ENCODE data around the gene TYW3. TPM values are rescaled to one million over a fixed set of nuclear protein-coding genes. Genes with fewer than 3 reads are reported as not detected.

Gene TYW3
- total RNA-seq, 2 experiments from 2014 or later: 8.3 to 29.1 TPM

DNA sequence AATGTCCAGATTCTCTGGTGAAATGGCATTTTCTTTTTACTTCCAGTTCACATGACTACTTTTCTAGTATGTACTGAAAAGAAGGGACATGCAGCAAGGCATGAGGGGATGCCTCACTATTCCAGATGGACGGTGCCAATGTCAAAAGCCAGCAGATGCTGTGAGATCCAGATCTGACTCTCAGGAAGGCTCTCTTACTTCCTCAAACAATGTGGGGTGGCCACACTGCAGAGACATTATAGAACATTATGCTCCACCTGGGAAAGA is 17.8 kb upstream of the TYW3 start:
- no peak overlapping the region for H2AFZ ChIP-seq (ENCODE audit: low read length)
- intact Hi-C loops (cut with micrococcal nuclease; ENCODE audit: unreplicated experiment): no loop called here
- no peak overlapping the region for H3K4me2 ChIP-seq (ENCODE audit: low read length)
- H3K9me3 ChIP-seq (ENCODE audit: low read length): no peaks in the 10 kb centered on the region
- POLR2A ChIA-PET: interaction anchor here (0.6 to 1.5 kb wide), 3 partner anchors 10 to 393 kb away, joined by 5 read pairs; partner anchors contain the start of genes CRYZ and TYW3
- H3K4me1 ChIP-seq (ENCODE audit: insufficient read depth, low read length, poor library complexity, severe bottlenecking): no peaks in the 10 kb centered on the region
- CTCF ChIA-PET (ENCODE audit: unreplicated experiment): no interaction called here
- no peak overlapping the region for H3K27ac ChIP-seq (ENCODE audit: low read depth, low read length, poor library complexity, severe bottlenecking)
- H3K9me2 ChIP-seq (ENCODE audit: insufficient read depth, low read length): no peaks in the 10 kb centered on the region
- no peak for DNase-seq (ENCODE audit: low spot score)
- H3K79me2 ChIP-seq (ENCODE audit: insufficient read depth, low read depth, low read length): no peaks in the 10 kb centered on the region
- BruUV-seq (replicated peaks): no TSS peak
- H4K20me1 ChIP-seq (ENCODE audit: insufficient read depth, low read length): no peaks in the 10 kb centered on the region
- H3K4me3 ChIP-seq (ENCODE audit: low read depth, low read length, poor library complexity, severe bottlenecking): no peak overlapping the region
- H3K36me3 ChIP-seq (ENCODE audit: insufficient read depth, low read length): peaks cover 74% of the 10 kb centered on the region
- TF ChIP-seq, protein P1, sequence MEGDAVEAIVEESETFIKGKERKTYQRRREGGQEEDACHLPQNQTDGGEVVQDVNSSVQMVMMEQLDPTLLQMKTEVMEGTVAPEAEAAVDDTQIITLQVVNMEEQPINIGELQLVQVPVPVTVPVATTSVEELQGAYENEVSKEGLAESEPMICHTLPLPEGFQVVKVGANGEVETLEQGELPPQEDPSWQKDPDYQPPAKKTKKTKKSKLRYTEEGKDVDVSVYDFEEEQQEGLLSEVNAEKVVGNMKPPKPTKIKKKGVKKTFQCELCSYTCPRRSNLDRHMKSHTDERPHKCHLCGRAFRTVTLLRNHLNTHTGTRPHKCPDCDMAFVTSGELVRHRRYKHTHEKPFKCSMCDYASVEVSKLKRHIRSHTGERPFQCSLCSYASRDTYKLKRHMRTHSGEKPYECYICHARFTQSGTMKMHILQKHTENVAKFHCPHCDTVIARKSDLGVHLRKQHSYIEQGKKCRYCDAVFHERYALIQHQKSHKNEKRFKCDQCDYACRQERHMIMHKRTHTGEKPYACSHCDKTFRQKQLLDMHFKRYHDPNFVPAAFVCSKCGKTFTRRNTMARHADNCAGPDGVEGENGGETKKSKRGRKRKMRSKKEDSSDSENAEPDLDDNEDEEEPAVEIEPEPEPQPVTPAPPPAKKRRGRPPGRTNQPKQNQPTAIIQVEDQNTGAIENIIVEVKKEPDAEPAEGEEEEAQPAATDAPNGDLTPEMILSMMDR (conservative IDR thresholded peaks at IDR 0.05; ENCODE audit: low read length): no peak
- no peak for TF ChIP-seq EZH2phosphoT487 (IDR thresholded peaks at IDR 0.05; ENCODE audit: borderline replicate concordance, low read depth, low read length)

DNA sequence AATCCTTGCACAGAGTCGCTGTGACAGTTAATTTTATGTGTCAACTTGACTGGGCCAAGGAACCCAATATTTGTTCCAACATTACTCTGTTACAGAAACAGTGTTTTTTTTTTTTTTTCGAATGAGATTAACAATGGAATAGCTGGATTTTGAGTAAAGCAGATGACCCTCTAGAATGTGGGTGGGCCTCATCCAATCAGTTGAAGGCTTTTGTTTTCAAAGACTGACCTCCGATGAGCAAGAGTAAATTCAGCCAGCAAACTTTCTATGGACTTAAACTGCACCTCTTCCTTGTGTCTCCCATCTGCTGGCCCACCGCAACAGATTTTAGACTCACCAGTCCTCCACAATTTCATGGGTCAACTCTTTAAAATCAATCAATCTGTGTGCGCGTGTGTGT is 17.1 kb upstream of the TYW3 start:
- no peaks in the 10 kb centered on the region for H4K20me1 ChIP-seq (ENCODE audit: insufficient read depth, low read length)
- CTCF ChIA-PET (ENCODE audit: unreplicated experiment): interaction anchor here (0.6 kb wide), 1 partner anchor 10 kb away, joined by 3 read pairs; no protein-coding TSS in a partner anchor
- H3K9me3 ChIP-seq (ENCODE audit: low read length): no peaks in the 10 kb centered on the region
- peaks cover 77% of the 10 kb centered on the region for H3K36me3 ChIP-seq (ENCODE audit: insufficient read depth, low read length)
- no peaks in the 10 kb centered on the region for H3K9me2 ChIP-seq (ENCODE audit: insufficient read depth, low read length)
- BruUV-seq (replicated peaks): no TSS peak
- intact Hi-C loops (cut with micrococcal nuclease; ENCODE audit: unreplicated experiment): no loop called here
- no peaks in the 10 kb centered on the region for H3K79me2 ChIP-seq (ENCODE audit: insufficient read depth, low read depth, low read length)
- H3K4me1 ChIP-seq (ENCODE audit: insufficient read depth, low read length, poor library complexity, severe bottlenecking): no peaks in the 10 kb centered on the region
- no peak overlapping the region for H2AFZ ChIP-seq (ENCODE audit: low read length)
- TF ChIP-seq EZH2phosphoT487 (IDR thresholded peaks at IDR 0.05; ENCODE audit: borderline replicate concordance, low read depth, low read length): no peak
- TF ChIP-seq, protein P1 (conservative IDR thresholded peaks at IDR 0.05; ENCODE audit: low read length): no peak
- H3K4me3 ChIP-seq (ENCODE audit: low read depth, low read length, poor library complexity, severe bottlenecking): no peak overlapping the region
- H3K27ac ChIP-seq (ENCODE audit: low read depth, low read length, poor library complexity, severe bottlenecking): no peak overlapping the region
- POLR2A ChIA-PET: interaction anchor here (0.6 to 1.1 kb wide), 2 partner anchors 10 to 394 kb away, joined by 4 to 5 read pairs; no protein-coding TSS in a partner anchor
- no peak for DNase-seq (ENCODE audit: low spot score)
- no peak overlapping the region for H3K4me2 ChIP-seq (ENCODE audit: low read length)

DNA sequence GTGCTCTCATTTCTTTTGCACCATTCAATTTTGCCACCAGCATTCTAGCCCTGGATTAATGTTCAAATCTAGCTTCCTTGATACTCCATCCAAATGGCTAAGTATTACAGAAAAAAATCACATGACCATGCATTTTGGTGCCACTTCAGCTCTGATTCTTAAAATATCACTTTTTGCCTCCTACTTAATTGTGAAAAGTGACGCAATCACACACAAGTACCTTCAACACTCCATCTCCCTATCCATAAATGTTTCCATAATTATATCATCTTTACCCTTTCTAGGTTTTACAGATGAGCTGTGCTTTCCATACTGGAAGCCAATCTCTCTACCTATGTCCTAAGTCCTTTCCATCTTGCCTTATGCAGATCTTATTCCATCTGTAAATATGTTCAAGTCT is 16.1 kb upstream of the TYW3 start:
- Histone ChIP-seq H3K36me3 (ENCODE audit: insufficient read depth, low read length) (peaks cover 78% of the 10 kb centered on the region), H3K79me2 (ENCODE audit: insufficient read depth, low read depth, low read length) (no peaks in the 10 kb centered on the region), H3K9me3 (ENCODE audit: low read length) (no peaks in the 10 kb centered on the region), H3K4me1 (ENCODE audit: insufficient read depth, low read length, poor library complexity, severe bottlenecking) (no peaks in the 10 kb centered on the region), H2AFZ (ENCODE audit: low read length) (no peak overlapping the region), H4K20me1 (ENCODE audit: insufficient read depth, low read length) (no peaks in the 10 kb centered on the region), H3K27ac (ENCODE audit: low read depth, low read length, poor library complexity, severe bottlenecking) (no peak overlapping the region), H3K9me2 (ENCODE audit: insufficient read depth, low read length) (no peaks in the 10 kb centered on the region), H3K4me2 (ENCODE audit: low read length) (no peak overlapping the region), H3K4me3 (ENCODE audit: low read depth, low read length, poor library complexity, severe bottlenecking) (no peak overlapping the region)
- no TSS peak for BruUV-seq (replicated peaks)
- ChIA-PET CTCF (ENCODE audit: unreplicated experiment) (interaction anchor here (0.7 kb wide), 1 partner anchor 420 kb away, joined by 3 read pairs; no protein-coding TSS in a partner anchor), POLR2A (interaction anchor here (1.1 to 2.5 kb wide), 2 partner anchors 9 to 12 kb away, joined by 4 to 11 read pairs; no protein-coding TSS in a partner anchor)
- no peak for DNase-seq (ENCODE audit: low spot score)
- TF ChIP-seq, protein P1 (conservative IDR thresholded peaks at IDR 0.05; ENCODE audit: low read length): no peak
- TF ChIP-seq EZH2phosphoT487 (IDR thresholded peaks at IDR 0.05; ENCODE audit: borderline replicate concordance, low read depth, low read length): no peak
- intact Hi-C loops (cut with micrococcal nuclease; ENCODE audit: unreplicated experiment): no loop called here

Data from OCI-LY7 (cell line).